Stimulated activated CD8-positive, alpha-beta memory T cell treated with anti-CD3 and anti-CD28 coated beads, Interleukin-7, amount 100 ng/mL, for 1 hour (primary cell): ENCODE results near the gene ZNF101.

Experiments
- DNase-seq, 2 donors: peaks; one replicate each; pipeline ENCODE4 v3.0.0-alpha.2; 2020; ENCODE audit warnings: low read depth in 2 of 2

Gene ZNF101

DNA sequence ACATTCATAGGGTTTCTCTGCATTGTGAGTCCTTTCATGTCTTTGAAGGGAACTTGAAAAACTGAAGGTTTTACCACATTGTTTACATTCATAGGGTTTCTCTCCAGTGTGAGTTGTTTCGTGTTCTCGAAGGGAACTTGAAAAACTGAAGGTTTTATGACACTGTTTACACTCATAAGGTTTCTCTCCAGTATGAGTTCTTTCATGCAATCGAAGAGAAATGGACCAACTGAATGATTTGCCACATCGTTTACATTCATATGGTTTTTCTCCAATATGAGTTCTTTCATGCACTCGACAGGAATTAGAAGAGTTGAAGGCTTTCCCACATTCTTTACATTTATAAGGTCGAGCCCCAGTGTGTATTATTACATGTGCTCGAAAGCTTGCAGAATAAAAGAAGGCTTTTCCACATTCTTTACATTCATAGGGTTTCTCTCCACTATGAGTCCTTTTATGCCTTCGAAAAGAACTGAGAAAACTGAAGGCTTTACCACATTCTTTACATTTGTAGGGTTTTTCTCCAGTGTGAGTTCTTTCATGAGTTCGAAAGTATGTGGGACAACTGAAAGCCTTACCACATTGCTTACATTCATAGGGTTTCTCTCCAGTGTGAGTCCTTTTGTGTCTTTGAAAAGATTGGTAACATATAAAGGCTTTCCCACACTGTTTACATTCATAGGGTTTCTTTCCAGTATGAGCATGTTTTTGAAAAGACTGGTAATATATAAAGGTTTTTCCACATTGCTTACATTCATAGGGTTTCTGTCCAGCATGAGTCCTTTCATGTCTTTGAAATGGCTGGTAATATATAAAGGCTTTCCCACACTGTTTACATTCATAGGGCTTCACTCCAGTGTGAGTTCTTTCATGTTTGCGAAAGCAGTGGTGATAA is 43.5 kb downstream of the ZNF101 start:
- DNase-seq: no peak

DNA sequence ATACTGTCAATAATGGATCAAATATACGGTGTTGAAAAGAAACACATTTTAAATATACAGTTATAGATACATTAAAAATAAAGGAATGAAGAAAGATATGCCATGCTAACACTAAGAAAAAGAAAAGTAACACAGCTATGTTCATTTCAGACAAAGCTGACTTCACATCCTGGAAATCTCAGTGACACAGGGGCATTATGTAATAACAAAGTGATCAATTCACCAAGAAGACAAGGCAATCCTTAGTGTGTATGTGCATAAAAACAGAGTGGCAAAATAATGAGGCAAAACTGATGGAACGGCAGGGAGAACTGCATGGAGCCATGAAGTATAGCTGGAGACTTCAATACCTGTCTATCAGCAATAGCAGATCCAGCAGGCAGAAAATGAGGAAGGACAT is 51.2 kb downstream of the ZNF101 start:
- DNase-seq: no peak

DNA sequence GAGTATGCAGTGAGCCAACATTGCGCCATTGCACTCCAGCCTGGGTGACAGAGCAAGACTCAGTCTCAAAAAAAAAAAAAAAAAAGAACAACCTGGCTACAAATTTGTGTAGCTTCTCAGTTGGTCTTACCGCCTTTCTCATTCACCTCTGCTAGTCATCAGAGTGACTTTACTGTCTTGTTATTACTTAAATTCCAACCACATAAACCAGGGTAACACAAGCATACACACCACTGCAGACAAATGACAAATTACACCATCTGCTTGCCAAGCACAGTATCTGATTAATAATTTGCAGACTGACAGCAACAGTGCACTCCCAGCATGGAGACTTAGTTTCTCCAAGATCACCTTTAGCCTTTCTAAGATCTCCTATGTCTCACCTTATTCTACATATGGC is 53.3 kb downstream of the ZNF101 start:
- no peak for DNase-seq

DNA sequence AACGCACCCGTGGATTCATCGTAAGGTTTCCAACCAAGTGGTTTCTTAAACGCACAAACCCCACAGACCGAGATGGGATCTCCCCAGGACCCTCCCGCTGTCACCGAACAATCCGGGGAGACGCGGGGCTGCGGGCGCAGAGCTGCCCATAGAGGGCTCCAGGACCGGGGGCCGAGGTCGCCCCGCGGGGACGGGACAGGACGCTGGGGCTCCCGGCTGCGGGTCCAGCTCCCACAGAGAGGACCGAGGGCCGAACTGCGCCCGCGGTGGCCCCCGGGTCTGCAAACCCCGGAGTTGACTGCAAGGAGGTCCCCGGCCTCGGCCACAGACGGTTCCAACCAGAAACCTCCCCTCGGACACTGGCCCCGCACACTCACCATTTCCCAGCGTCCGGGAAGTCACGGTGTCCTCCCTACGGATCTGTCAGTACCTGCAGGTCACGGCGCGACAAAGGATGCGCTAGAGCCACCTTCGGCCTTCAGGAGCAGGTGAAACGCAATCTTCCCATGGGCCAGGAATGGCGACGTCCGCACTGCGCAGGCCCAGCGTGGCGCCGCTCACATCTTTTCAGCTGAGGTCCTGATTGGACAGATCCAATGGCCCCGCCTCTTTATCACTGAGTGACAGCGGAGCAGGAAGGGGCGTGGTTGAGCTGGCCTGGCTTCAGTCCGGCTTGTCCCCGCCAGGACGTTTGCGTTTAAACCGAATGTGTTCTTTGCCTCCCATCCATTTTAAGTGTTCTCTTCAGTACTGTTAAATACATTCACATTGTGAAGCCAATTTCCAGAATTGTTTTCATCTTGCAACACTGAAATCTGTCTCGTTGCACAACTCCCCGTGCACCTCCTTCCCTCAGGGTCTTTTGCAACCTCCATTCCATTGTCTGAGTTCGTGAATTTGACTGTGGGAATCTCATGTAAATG is 64.2 kb downstream of the ZNF101 start, which contains the start of gene ZNF14:
Gene ZNF14, minus strand, starts transcription at position 534 of the 923 bp plus-strand sequence. Its CDS starts 154 bp downstream, at position 380.
- DNase-seq: peak; percentile 76 to 79
